Activated CD4-positive, alpha-beta T cell treated with anti-CD3 and anti-CD28 coated beads, Interleukin-10, Interleukin-2, amounts not matched to agents 100 ng/mL and 50 ng/mL, durations not matched to agents 16 hours and 8 hours (primary cell): ENCODE measurements around the gene SHROOM3.

Source experiments
- DNase-seq: peaks from one replicate; pipeline ENCODE4 v3.0.0-alpha.2; 2020

SHROOM3 gene

DNA sequence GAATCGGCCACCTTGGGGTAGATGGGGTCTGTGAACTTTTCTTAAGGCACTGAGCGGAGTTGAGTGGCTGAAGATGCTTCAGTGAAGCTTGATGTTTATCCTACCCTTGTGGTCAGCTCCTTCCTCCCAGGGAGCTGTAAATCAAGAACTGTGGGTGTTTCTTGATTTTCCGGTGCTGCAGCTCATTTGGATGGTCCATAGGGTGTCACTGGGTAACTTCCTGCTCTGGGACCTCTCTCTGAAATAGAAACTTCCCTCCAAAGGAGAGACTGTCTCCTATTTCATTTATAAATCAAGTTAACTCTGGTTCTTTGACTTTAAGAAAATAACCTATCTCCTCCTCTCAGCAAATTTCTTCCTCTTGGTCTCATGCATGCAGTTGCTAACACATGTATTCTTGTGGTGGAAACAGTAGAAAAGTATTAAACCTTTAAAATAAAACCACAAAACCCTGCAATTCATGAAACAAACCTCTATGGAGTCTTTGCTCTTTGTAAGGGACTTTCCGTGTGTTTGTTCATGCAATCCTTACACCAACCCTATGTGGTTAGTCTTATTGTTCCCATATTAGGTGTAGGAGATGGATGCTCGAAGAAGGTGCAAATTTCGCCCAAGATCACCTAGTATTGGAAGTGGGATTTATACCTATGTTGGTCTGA is 110.3 kb downstream of the SHROOM3 start:
- DNase-seq = peak; percentile 22

GRCh38 chr4:76546327-76546726 is 111.3 kb downstream of the SHROOM3 start:
- DNase-seq = no peak

DNA sequence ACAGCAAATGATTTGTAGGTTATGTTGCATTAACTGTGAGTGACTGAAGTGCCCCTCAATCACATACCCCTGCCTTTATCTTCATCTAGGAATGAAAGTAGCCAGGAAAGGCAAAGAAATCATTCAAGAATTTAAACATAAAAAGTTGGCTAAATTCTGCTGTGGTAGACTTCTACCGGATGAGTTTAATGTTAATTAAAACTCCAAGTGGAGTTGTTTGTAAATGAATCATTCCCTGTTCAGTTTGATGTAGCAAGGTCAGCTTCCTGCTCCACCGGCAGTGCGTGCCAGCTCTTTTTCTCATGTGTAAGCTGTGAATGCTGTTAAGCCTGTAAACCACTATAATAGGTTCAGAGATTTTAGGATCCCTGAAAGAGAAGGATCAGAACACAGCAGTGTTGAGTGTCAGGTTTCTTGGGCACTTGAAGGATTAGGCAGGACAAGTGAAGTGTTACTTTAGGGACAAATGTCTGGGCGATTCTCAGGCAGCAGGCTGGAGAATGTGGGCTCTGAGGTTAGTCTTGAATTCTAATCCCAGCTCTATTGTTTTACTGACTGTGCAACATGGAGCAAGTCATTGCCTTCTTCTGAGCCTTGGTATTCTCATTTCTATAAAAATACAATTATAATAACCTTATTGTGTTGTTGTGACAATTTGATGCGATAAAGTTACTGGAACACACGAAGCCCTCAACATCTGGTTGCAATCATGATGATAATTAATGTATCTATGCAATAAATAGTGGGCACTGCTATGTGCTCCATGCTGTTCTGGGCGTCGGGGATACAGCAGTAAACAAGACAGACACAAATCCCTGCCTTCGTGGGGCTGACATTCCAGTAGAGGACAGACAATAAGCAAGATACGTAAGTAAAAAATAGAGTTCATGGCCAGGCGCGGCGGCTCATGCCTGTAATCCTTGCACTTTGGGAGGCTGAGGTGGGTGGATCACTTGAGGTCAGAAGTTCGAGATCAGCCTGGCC is 112.0 kb downstream of the SHROOM3 start:
- no peak for DNase-seq

GRCh38 chr4:76548704-76549103 is 113.7 kb downstream of the SHROOM3 start:
- no peak for DNase-seq

- DNase-seq = no peak
These were observed 114.7 kb downstream of the SHROOM3 start for GRCh38 chr4:76549765-76550164.

- no peak for DNase-seq
These were observed 116.1 kb downstream of the SHROOM3 start for GRCh38 chr4:76550966-76551780.

- DNase-seq = no peak
These were observed 119.6 kb downstream of the SHROOM3 start for GRCh38 chr4:76554630-76555029.

DNA sequence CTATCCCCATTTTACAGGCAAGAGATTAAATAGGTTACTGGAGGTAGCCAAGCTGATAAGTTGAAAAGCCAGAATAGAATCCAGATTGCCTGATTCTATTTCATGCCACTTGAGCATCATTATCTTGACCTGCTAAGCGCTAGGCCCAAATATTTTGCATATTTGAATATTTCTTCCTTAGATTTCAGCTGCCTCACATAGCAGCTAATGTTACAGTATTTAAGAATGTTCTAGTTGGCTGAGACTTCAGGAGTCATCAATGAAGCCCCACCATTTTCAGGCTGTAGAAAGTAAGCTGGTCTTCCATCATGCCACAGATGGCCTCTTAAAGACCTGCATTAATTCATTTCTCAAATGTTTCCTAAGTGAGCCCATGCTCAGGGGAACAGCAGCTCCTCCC is 121.4 kb downstream of the SHROOM3 start:
- DNase-seq = no peak

- no peak for DNase-seq
These were observed 123.6 kb downstream of the SHROOM3 start for GRCh38 chr4:76558396-76559235.

GRCh38 chr4:76559236-76560071 is 124.4 kb downstream of the SHROOM3 start:
- no peak for DNase-seq

DNA sequence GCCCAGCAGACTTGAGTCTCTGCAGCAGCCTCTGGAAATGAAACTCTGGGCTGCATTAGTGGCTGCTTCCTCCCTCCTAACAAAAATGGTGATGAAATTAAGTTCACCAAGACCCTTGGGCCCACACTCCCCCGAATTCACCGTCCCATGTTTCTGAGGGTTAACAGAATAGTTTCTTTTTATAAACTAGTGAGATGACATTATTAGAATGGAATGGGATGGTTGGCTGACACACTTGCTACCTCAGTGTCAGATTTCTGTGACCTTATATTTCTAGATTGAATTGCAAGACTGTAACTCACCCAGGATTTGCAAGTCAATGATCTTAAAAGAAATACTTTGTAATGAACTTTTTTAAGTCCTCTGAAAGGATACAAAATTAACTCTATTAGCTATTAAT is 127.1 kb downstream of the SHROOM3 start:
- no peak for DNase-seq

DNA sequence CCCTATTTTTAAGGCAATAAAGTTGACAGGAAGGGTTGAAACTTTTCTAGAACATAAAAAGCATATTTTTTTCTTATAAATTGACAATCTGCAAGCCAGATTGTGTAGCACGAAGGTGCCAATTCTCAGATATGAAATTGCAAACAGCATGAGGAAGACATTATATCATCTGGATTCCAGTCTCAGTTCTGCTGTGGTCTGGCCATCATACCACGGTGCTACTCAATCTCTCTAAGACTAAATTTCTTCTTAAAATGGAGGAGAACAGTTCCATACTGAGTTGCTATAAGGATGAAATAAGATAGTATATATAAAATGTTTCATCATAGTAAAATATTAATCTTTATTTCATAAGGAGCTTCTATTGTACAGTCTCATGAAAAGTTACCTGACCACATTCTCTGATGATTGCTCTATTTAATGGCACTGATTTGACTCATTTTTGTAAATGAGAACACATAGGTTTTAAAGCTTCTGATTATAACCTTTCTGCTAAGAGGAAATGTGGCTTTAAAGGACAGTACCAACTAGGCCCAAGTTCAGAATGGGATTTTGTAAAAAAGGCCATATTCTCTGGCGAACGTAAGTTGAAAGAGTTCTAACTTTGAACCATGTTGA is 127.9 kb downstream of the SHROOM3 start:
- DNase-seq = no peak

GRCh38 chr4:76563454-76564122 is 128.6 kb downstream of the SHROOM3 start:
- DNase-seq = peak; percentile 31

DNA sequence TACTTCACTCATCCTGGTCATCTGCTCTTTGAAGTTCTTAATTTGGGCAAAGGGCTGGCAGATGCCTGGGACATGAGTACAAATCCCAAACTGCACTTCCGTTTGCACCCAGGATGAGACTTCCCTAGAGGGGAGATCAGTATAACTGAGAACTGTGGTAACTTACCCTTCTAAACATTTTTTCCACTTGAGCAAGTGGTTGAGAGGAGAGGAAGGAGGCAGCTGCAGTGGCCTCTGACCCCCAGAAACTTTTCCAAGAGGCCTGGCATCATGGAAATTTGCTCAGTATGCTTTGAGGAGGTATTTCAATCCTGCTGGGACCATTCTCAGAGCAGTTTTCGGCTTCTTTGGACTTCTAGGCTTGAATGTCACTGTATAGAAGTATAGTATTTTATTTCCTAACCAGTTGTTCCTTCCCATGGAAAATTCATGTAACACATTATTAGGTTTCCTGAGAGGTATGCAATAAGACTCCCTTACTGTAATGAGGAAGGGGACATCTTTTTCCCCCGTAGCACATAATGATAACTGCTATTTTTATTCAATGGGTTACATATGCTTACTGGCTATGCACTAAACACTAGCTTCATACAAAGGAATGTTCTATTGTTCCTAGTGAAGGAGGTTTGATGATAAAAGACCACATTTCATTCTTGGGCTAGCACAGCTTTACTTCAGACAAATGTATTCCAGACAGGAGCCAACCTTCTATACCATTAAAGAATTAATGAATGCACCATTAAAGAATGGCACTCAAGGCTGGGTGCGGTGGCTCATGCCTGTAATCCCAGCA is 129.3 kb downstream of the SHROOM3 start:
- DNase-seq = no peak

- DNase-seq = no peak
These were observed 133.2 kb downstream of the SHROOM3 start for GRCh38 chr4:76568262-76568661.

DNA sequence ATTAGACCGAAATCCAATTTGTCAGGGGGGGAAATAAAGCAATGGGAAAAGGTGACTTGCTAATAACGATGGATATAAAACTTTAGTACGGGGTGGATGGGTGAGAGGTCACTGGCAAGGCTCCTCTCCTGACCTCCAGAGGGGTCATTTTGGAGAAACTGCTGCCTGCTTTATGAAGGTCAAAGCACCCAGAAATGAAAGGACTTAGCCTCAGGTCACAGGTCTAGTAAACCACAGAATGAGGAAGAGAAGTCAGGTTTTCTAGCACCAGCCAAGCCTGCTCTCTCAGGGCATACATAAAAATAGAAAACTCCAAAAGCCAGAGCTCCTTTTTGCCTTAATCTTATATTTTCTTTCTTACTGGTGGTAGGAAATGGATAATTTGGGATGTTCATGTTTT is 134.2 kb downstream of the SHROOM3 start:
- DNase-seq = no peak

DNA sequence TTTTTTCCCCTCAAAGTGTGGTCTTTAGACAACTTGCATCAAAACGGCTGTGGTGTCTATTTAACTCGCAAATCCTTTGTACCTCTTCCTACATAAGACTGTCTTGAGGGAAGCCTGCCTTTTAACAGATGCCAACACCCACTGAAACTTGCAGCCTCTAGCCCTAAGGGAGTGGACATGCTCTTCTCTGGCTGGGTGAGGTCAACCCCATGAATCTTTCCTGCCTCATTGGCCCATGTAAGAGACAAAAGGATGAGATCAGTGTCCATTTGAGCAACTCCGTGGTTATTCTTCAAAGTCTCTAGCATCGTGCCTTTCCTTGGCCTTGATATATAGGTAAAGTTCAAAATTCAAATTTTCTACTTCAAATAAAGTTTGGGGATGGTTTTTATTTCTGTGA is 134.7 kb downstream of the SHROOM3 start:
- no peak for DNase-seq

GRCh38 chr4:76570141-76570973 is 135.3 kb downstream of the SHROOM3 start:
- no peak for DNase-seq

DNA sequence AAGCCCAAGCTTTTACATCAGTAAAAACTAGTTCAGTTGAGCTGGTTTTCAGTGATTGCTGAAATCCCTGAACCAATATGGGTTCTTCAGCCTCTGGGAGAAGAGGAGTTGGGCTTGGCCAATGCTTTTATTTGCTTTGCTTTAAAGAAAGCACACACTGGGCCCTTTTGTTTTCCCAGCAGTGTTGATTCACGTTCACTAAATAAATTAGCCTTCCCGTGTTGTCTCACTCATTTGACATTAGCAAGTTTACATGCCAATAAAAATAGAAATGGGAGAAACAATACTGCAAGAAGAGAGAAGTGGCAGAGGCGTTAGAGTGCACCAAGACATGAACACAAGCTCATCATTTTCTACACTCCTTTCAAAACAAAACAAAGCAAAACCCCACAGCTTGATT is 136.2 kb downstream of the SHROOM3 start:
- no peak for DNase-seq
